ENCODE results near the gene GFI1B.

DNA sequence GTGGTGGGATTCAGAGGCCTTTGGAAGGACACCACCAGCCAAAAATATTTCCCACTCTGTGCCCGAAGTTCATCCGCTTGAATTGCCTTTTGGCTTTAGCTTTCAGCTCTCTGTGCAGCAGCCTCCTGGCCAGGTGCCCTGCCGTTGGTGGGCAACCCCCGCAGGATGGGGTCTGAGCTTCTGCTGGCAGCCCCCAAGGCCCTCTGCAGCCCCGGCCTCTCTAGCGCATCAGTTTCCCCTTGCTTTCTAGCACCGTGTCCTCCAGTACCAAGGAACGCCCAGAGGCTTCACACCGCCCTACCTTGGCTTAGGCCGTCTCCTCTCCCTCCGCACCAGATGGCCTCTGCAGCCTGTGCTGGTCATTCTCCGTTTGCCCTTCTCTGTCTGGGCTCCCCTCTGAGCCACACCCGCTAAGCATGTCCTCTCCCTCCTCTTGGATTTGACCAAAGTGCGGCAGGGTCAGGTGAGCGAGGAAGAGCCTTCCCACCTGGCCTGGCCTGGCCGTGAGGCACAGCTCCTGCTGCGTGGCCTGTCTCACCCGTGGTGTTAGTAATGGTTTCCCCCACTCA lies 29.9 kb upstream of the GFI1B start:
- TF ChIP-seq CTCF (IDR thresholded peaks at IDR 0.05; ENCODE audit: low read depth, low read length, missing input control) (no peak), REST (IDR thresholded peaks at IDR 0.05) (no peak), TAF1 (conservative IDR thresholded peaks at IDR 0.05) (no peak), HNF4A (conservative IDR thresholded peaks at IDR 0.05) (no peak), SP1 (IDR thresholded peaks at IDR 0.05) (no peak), RAD21 (IDR thresholded peaks at IDR 0.05) (no peak), RXRA (IDR thresholded peaks at IDR 0.05) (no peak), YY1 (IDR thresholded peaks at IDR 0.05) (no peak)
- TF ChIP-seq, protein P1, sequence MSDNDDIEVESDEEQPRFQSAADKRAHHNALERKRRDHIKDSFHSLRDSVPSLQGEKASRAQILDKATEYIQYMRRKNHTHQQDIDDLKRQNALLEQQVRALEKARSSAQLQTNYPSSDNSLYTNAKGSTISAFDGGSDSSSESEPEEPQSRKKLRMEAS (IDR thresholded peaks at IDR 0.05), result no peak
